Middle frontal gyrus (tissue), 1 donor: ENCODE results near the gene ANKRD53.
"Not testable (repeated sequence)": the region's sequence is repeated elsewhere in the genome, so short reads cannot be mapped to it uniquely, and the experiment has no call there.

ENCODE experiments used
- DNase-seq: peaks from one replicate; pipeline ENCODE4 v3.0.0-alpha.2; 2015; ENCODE audit warnings: low spot score; ENCODE audit errors: extremely low spot score

ANKRD53 gene

GRCh38 chr2:71006323-71006722 lies 27.9 kb downstream of the ANKRD53 start:
- DNase-seq = no peak

GRCh38 chr2:71006955-71007799 lies 28.7 kb downstream of the ANKRD53 start:
- DNase-seq = no peak

GRCh38 chr2:71008342-71008741 lies 29.9 kb downstream of the ANKRD53 start:
- no peak for DNase-seq

GRCh38 chr2:71011786-71012185 lies 33.4 kb downstream of the ANKRD53 start:
- DNase-seq = not testable (repeated sequence)

GRCh38 chr2:71018625-71019024 lies 40.2 kb downstream of the ANKRD53 start:
- DNase-seq = no peak

- DNase-seq = not testable (repeated sequence)
Observed at GRCh38 chr2:71019989-71020388, 41.6 kb downstream of the ANKRD53 start.

DNA sequence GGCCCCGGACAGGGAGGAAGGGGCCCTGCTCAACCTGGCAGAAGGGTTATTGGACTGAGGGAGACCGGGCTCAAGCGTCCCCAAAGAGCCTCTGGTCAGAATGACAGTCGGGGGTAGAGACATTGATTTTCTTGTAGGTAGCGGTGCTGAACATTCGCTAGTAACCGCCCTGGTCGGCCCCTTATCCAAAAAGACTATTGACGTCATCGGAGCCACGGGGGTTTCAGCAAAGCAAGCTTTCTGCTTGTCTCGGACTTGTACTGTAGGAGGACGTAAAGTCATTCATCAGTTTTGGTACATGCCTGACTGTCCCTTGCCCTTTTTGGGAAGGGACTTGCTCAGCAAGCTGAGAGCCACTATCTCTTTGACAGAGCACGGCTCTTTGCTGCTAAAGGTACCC lies 43.0 kb downstream of the ANKRD53 start:
- not testable (repeated sequence) for DNase-seq

DNA sequence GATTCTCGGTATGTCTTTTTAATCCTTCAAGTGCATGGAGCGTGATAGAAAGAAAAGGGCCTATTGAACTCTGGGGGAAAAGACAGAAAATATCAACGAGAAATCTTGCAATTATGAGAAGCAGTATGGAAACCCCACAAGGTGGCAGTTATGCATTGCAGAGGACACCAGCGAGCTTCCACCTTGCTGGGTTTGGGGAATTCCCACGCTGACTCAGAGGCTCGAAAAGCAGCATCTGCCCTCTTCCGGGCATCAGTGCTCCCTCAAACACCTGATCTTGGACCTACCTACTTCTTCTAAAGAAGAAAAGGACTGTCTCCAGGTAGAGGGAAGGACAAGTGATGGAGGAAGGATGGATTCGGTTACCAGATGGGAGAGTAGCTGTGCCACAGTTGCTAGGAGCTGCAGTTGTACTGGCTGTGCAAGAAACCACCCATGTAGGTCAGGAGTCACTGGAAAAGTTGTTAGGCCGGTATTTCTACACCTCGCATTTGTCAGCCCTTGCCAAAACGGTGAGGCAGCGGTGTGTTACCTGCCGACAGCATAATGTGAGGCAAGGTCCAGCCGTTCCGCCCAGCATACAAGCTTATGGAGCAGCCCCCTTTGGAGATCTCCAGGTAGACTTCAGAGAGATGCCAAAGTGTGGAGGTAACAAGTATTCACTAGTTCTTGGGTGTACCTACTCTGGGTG lies 45.3 kb downstream of the ANKRD53 start:
- not testable (repeated sequence) for DNase-seq
